GM21786 (cell line): ENCODE results near the gene RYR3.

Experiments
- ATAC-seq: cut with Tn5 transposase; IDR thresholded peaks from one replicate; pipeline ENCODE4 v1.9.1; 2021; ENCODE audit not compliant: unreplicated experiment

Gene RYR3

DNA sequence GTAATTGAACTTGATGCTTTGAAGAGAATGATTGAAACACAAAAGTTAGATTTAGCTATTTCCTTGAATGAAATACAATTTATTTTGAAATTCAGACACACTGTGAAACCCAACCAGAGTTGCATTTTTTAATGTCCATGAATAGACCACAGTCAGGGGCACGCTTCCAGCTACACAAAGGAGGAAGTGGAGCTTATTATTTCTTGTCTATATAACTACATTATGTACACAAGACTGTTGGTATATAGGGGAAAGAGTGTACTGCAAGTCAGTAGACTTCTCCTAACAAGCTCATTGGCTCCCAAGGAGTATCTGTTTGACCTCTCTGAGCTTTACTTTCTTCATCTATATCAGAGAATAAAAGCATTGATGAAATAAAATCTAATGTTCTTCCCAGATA is 326.2 kb downstream of the RYR3 start:
- ATAC-seq = no peak

DNA sequence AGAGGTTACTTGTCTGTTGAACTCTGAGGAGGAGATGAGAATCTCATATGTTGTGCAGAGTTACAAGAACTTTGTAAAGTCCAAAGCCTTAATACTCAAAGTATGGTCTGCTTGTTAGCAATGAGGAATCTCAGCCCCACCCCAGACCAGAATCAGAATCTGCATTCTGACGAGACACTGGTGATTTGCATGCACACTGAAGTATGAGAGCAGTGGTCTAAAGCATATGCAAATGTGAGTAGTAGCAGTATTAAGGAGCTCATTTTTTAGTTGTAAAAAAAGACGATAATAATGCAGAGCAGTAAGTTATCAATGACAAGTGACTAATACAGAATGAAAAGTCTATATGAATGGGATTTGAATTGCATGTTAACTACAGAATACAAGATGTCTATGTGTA is 327.7 kb downstream of the RYR3 start:
- no peak for ATAC-seq

DNA sequence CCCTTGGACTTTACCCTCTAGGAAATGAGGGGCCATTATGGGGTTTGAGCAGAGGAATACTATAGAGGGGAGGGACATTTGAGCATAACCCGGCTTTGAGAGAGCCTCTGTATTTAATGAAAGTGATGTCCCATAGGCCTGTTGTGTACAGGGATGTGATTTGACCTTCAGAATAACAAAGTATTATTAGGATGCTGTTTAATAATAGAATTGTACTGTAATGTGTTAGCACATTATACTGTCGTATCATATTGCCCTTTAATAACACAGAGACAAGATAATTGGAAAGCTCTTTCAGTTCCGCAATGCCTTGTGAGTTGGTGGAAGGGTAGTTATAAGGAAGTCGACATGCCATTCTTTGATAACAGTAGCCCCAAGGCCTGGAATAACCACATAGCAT is 328.3 kb downstream of the RYR3 start:
- ATAC-seq = no peak

DNA sequence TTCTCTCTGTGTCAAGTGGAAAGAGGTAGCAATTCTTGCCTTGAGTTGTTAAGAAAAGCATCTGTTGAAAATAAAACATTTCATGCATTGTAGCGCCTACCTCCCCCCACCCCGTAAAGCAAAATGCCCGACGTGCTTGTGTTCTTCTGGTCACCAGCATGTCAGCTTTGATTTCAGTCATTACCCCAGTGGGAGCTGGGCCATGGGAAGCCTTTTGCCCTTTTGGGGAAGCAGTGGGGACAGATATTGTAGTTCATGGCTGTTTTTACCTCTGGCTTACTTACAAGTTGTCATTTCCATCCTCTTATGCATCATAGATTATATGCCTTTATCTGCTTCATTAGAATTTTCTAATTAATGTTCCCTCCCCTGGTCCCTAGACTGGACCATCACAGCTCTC is 328.7 kb downstream of the RYR3 start:
- no peak for ATAC-seq

DNA sequence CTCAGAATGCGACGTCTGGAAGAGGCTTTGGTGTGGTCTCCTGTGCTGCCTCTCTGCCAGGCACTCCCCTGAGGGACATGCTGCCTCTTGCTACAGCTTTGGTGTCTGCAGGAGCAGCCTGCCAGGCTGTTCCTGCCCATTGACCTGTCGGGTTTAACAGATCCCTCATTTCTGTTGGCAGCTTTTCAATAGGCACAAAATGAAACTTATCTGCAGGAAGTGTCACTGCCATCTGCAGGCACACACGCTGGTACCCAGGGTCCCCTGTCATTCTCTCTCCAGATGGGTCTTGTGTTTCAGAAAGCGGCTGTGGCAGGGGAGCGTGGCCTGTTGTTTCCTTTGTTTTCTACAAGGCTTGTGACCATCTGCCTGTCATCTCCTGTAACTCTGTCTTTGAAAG is 329.2 kb downstream of the RYR3 start:
- ATAC-seq = no peak

DNA sequence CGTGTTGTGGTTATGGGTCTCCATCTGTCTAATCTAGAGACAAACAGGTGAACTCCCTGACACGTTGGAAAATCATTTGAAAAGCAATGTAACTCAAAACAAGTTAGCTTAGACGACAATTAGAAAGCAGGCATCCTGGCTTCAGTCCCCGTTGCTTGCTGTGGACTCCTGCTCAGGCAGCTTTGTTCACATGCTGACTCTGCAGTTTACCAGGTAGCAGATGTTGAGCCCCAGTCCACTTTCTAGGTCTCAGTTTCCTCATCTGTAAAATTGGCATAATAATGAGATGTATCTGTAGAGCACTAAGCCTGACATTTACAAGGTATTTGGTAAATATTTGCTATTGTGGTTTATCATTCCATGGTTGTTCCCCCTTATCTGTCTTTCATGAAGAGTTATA is 330.3 kb downstream of the RYR3 start:
- no peak for ATAC-seq

DNA sequence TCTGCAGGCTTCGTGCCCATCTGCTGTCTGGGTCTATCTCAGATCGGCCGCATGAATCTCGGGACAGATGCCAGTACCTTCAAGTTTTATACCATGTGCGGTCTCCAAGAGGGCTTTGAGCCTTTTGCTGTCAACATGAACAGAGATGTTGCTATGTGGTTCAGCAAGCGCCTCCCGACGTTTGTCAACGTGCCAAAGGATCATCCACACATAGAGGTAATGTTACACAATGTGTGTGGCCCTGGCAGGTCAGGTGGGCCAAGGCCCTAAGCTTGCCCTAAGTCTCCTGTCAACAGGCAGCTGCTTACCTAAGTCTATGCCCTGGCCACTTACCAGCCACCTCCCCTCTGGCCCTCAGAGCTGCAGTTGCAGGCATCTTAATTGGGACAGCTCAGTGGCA is 333.5 kb downstream of the RYR3 start:
- ATAC-seq = no peak

DNA sequence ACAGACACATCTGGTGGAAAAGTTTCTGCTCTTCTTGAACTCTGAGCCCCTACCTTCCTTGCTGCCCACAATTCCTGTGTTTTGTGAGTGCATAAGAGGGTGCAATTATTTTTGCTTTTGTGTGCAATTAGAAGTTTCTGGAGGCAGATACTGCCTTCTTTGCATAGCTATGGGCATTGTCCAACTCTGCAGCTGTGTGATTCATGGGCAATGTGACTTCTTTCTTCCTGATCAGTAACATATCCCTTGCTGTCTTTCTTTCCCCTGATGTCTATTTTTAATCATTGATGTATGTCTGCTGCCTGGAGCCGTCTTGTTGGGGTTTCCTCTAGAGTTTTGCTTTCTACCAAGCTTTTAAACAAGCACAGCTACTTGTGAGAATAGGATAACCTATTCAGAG is 336.0 kb downstream of the RYR3 start:
- no peak for ATAC-seq

DNA sequence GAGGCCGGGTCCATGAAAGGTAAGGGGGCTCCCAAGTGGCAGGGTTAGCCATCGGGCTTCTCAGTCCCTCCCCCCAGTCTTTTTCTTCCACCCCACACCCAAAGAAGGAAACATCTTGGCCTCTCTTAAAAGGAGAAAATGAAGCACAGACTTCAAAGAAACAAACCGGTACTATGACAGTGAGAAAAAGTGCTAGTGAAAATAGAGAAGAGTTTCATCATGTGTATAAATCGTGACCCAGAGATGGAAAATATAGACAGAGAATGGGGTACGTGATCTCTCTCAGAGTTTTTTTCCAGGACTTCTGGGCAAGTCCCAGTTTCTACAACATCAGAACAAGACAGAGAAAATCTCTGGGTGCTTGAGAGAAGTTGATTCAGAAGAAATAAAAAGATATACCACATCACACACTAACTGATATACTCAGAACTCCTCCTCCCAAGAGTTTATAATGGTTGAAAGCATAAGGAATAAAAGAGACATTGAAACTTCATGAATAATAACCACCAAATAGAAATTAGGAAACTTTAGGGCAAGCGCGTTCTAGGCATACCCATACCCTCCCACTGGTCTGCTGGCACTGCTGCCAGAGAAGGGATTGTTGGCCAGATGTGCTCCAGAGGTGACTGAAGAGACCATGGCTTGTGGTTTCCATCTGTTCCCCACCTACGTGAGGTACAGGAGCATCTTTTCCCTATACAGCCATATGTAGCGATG is 338.6 kb downstream of the RYR3 start:
- no peak for ATAC-seq

DNA sequence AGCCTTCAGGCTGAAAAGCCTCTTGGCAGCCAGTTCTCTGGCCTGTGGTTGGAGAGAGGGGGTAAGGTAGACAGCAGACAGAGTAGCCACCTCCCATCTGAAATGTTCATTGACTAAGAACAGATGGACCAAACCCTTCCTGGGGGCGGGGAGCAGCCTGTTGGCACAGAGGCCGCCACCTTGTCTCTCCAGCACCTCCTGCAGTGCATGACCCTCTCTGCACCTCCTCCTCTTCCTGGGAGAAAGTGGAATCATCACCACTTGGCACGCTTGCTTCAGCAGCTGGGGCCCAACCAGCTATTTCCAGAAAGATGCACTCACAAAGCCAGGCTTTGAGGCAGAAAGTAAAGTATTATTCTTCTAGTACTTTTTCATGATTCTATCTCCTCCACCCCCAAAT is 344.1 kb downstream of the RYR3 start:
- ATAC-seq = no peak

DNA sequence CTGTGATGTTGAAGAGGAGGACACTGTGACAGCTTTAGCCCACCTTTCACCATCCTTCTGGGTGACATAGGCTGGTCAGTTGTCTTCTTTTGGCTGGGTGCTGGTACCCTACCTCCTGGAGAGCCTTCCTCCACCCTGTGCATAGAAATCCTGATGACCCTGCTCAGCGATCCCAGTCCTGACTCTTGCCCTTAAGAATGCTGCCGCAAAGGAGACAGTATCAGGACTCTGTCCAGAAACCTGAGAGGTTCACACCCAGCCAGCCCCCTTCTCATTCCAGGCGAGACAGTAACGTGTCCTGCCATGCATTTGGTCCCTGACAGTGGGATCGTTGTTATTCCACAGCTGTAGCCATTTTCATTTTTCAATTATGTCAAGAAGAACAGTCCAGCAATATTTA is 344.7 kb downstream of the RYR3 start:
- ATAC-seq = no peak

DNA sequence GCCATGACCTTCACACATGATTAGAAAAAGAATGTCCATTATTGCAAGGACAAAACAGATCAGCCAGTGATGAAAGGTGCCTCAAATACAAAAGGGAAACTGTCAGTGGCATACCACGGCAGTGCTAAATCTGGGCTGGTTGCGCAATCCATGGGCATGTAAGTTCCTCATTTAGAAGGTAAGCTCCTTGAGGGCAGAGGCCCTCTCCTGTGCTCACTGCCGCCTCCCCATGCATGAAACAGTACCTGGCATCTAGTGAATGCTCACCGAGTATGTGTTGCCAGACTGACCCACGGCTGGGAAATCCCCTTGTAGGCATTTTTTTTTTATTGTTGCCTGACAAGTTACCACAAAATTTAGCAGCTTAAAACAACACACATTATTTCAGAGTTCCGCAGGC is 345.4 kb downstream of the RYR3 start:
- no peak for ATAC-seq

DNA sequence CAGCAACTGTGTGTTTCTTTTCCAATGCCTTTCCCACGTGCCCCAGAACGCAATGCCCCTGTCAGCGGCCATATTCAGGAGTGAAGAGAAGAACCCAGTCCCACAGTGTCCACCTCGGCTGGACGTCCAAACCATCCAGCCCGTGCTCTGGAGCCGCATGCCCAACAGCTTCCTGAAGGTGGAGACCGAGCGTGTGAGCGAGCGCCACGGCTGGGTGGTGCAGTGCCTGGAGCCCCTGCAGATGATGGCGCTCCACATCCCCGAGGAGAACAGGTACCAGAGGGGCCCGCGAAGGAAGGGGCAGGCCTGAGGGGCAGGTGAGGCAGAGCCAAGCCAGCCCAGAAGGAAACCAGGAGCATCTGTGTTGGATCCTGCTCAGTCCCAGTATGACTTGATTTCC is 349.4 kb downstream of the RYR3 start:
- ATAC-seq = no peak

DNA sequence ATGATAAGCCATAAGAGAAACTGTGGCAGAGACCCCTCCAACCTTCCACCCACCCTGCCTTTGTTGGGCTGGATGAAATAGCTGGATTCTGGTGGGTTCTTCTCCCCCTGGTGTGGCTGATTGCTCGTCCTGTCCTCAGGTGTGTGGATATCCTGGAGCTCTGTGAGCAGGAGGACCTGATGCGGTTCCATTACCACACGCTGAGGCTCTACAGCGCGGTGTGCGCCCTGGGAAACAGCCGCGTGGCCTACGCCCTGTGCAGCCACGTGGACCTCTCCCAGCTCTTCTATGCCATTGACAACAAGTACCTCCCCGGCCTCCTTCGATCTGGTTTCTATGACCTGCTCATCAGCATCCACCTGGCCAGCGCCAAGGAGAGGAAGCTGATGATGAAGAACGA is 351.2 kb downstream of the RYR3 start:
- ATAC-seq = no peak

DNA sequence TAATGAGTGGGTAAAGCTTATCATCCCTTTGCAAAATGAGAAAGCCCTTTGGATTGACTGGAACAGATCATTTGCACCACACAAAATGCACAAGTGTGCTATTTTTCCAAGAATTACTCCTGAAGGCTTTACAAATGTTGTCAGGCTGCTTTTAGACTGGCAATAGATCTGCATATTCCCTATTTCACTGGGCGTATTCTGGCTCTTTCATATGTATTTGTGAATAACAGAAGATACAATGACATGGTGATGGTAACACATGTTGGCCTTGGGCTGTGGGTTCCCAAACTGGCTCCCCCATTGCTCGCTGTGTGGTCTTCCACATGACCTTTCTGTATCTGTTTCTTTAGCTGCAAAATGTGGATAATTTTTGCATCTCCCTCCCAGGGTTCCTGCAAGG is 354.2 kb downstream of the RYR3 start:
- no peak for ATAC-seq

DNA sequence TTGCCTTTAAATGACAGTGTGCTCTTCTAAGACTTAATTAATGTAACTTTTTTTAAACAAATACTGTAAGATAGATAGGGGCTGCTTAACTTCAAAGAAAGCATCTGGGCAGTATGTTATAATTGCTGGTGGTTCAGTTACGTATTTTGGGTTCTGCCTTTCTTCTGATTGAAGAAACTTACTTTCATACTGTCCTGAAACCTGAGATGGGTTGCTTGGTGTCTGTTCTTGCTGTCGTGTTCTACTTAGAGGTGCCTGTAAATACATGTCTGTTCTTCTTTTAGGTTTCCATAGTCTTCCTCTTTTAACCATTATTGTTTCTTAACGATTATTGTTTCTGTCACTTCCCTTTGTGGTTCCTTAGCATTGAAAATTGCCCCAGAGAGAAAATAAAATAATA is 359.8 kb downstream of the RYR3 start:
- no peak for ATAC-seq

DNA sequence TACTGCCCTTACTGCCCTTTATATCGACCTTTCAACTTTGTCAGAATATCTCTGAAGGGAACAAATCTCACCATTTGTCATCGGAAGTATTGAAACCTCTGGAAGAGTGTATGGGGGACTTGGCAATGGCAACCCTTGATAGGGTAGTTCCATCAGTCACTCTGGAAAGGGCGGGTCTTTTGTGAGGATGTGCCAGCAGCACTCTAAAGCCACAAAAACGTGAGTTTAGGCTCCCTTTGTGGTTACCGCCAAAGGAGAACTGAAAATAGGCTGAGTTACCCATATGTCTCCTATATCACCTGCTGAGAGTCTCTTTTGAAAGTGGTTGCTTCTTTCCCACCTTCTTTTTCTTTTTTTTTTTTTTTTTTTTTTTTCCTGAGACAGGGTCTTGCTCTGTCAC is 360.7 kb downstream of the RYR3 start:
- ATAC-seq = peak; percentile 87

DNA sequence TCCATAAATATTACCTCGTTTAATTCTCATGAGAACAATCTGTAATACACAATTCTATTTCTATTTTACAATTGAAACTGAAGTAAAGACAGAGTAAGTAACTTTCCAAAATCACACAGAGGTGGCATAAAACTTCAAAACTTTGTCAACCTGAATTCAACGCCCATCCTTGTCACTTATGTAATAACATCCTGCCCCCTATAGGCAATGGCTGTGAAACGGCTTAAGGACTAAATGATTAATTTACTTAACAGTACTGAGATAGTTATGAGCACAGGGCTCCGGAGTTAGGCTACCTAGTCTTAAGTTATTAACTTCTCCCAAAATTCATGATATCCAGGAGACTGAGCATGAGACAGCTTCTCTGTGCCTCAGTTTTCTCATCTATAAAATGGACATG is 364.5 kb downstream of the RYR3 start:
- no peak for ATAC-seq

DNA sequence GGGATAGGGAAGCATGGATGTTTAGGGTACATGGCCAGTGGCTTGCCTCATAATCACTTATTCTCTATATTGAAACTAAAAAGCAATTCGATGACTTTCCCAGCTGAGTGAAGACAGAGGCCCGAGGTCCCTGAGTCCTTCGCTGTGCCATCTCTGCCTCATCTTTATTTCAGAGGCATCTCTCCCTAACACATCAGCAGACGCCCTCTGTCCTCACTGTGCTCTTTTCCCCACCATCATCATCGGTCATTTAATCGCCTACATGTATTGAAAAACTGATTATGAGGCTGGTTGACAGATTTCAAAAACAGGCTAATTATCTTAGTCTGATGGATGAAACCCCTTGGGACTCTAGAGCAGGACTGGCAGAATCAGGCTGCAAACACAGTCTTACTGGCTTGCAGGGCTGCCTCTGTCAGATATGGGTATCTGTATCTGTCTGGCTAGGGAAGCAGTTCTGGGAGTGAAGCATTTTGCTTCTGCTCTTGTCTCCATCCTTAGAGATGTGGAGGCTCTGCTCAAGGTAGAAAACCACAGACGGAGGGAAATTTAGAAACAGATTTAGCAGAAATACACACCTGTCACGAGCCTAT is 366.6 kb downstream of the RYR3 start:
- no peak for ATAC-seq

DNA sequence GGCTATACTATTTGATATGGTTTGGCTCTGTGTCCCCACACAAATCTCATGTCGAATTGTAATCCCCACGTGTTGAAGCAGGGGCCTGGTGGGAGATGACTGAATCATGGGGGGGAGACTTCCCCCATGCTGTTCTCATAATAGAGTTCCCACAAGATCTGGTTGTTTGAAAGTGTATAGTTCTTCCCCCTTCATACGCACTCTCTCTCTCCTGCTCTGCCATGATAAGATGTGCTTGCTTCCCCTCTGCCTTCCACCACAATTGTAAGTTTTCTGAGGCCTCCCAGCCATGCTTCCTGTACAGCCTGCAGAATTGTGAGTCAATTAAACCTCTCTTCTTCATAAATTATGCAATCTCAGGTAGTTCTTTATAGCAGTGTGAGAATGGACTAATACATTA is 367.4 kb downstream of the RYR3 start:
- no peak for ATAC-seq

DNA sequence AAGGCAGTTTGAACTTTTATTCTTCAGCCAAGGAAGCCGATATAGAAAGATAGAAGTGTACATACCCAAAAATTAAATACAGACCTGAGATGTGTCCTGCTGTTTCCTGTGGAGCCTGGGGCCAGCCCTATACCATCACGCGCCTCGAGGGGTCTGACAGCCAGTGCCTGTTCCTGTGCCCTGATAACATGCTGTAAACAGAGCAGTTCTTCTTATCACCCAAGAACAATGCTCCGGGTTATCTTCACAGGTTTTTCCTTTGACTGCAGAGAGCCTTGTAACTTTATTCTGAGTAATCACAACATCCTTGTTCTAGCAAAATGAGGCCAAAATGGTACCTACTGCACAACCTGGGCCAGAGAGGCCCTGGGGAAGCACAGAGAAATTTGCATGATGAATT is 367.8 kb downstream of the RYR3 start:
- ATAC-seq = no peak

DNA sequence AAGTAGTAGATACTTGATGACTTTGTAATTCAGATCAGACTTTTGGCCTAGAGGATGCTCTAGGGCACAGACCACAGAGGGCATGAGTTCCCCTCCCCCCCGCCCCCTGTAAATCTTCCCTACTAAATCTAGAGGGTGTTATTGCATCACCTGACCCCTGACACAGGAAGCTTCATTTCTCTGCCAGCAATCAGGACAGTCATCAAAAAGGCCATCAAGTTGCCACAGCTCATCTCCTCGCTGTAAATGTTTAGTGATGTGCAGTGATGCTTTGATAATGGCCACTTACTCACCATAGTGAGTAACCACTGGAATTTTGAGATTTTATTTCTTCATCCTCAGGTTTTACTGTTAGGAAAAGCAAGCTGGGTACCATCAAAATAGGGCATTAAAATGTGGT is 368.3 kb downstream of the RYR3 start:
- ATAC-seq = no peak

DNA sequence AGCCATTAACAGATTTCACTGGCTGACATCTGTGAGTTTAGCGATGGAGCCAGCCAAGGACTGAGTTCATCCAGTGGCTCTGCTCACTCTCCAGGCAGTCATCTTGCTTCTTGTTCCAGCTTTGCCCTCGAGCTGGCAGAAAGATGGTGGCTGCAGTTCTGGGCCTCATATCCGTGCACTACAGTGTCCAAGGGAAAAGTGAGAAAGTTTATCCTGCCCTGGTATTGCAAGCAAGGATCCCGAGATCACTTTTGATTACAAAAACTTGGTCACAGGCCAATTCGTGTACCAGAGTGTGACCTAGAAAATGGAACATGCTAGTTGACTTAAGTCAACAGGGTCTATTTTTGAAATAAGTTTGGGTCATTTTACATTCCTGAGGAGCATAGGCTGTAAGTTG is 369.6 kb downstream of the RYR3 start:
- ATAC-seq = no peak
